ENCODE data around the gene VEPH1. TPM values are rescaled to one million over a fixed set of nuclear protein-coding genes. Genes with fewer than 3 reads are reported as not detected.

Gene VEPH1
- total and polyA plus RNA-seq, 12 donors: 0.07 to 0.85 (median 0.56) TPM; not detected in 5

- Histone ChIP-seq H3K36me3 (no peaks in the 10 kb centered on the region), H3K27ac (no peak overlapping the region), H3K4me1 (peaks cover 0 to 7% (median 0%) of the 10 kb centered on the region in 9 donors), H3K27me3 (no peaks in the 10 kb centered on the region), H3K4me3 (no peak overlapping the region), H3K9me3 (no peaks in the 10 kb centered on the region)
- no peak for ATAC-seq
- WGBS, 2 donors: 95% methylated on average over 2 of the region's 2 CpGs
- intact Hi-C loops (cut with DNase I): no loop called here
- TF ChIP-seq CTCF (IDR thresholded peaks at IDR 0.05): no peak
- DNase-seq: no peak
Measured at GRCh38 chr3:157235291-157235690, 267.9 kb downstream of the VEPH1 start.

DNA sequence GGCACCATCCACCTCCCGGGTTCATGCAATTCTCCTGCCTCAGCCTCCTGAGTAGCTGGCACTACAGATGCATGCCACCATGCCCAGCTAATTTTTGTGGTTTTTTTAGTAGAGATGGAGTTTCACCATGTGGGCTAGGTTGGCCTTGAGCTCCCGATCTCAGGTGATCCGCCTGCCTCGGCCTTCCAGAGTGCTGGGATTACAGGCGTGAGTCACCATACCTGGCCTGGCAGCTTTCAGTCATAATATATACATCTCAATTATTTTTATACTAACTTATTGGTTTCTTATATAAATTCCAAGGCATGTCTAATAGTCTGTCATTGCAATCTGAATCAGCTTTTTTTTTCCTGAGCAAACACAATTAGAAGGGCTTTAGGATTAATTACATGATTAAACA is 269.3 kb downstream of the VEPH1 start:
- Histone ChIP-seq H3K27me3 (no peaks in the 10 kb centered on the region), H3K4me3 (no peak overlapping the region), H3K9me3 (no peaks in the 10 kb centered on the region), H3K27ac (no peak overlapping the region), H3K4me1 (peaks cover 0 to 1% (median 0%) of the 10 kb centered on the region in 9 donors), H3K36me3 (no peaks in the 10 kb centered on the region)
- ATAC-seq (no peak), DNase-seq (no peak)
- WGBS, 2 donors: 91 to 92% methylated on average over 5 of the region's 5 CpGs
- intact Hi-C loops (cut with DNase I): no loop called here
- TF ChIP-seq CTCF (IDR thresholded peaks at IDR 0.05): no peak

GRCh38 chr3:157232141-157232540 is 271.1 kb downstream of the VEPH1 start:
- TF ChIP-seq CTCF (IDR thresholded peaks at IDR 0.05): no peak
- ATAC-seq: no peak
- H3K9me3 ChIP-seq: no peaks in the 10 kb centered on the region
- DNase-seq: no peak
- H3K27me3 ChIP-seq: no peaks in the 10 kb centered on the region
- no peaks in the 10 kb centered on the region for H3K4me1 ChIP-seq
- no peaks in the 10 kb centered on the region for H3K36me3 ChIP-seq
- intact Hi-C loops (cut with DNase I): no loop called here
- no peak overlapping the region for H3K27ac ChIP-seq
- H3K4me3 ChIP-seq: no peak overlapping the region
- 89 to 90% methylated on average over 3 of the region's 3 CpGs for WGBS, 2 donors

GRCh38 chr3:157231071-157231470 is 272.1 kb downstream of the VEPH1 start:
- Histone ChIP-seq H3K9me3 (no peaks in the 10 kb centered on the region), H3K27ac (no peak overlapping the region), H3K36me3 (no peaks in the 10 kb centered on the region), H3K4me1 (peaks cover 0 to under 1% (median 0%) of the 10 kb centered on the region in 9 donors), H3K4me3 (no peak overlapping the region), H3K27me3 (no peaks in the 10 kb centered on the region)
- no peak for TF ChIP-seq CTCF (IDR thresholded peaks at IDR 0.05)
- no peak for ATAC-seq
- no peak for DNase-seq
- WGBS, 2 donors: 79 to 80% methylated on average over 3 of the region's 3 CpGs
- intact Hi-C loops (cut with DNase I): no loop called here
